HG03103 (cell line): ENCODE data around the gene CDCA7.
"Not testable (repeated sequence)": the region's sequence is repeated elsewhere in the genome, so short reads cannot be mapped to it uniquely, and the experiment has no call there.

Source experiments
- ATAC-seq: cut with Tn5 transposase; IDR thresholded peaks from one replicate; pipeline ENCODE4 v1.9.1; 2021; ENCODE audit warnings: low read depth; ENCODE audit not compliant: unreplicated experiment

The CDCA7 gene

DNA sequence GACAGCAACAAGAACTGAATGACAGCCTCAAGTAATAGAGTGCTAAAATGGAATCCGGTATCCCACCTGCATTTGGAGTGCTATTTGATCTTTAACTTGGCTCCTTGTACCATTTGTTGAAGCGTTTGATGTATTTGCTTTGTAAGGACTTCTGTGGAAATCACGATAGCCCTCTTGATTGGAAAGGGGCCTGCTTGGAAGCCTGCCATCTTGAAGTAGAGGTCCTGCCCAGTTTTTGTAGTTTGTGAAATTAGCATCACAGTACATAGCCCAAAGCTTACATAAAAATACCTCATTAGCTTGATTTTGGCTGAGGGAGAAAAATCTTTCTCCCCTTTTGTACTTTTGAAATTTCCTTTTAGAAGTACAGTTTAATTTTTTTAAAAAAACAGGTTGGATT, 2.7 kb downstream of the CDCA7 start:
- ATAC-seq, result no peak

- no peak for ATAC-seq
Observed at GRCh38 chr2:173358616-173359015, 3.9 kb downstream of the CDCA7 start.

DNA sequence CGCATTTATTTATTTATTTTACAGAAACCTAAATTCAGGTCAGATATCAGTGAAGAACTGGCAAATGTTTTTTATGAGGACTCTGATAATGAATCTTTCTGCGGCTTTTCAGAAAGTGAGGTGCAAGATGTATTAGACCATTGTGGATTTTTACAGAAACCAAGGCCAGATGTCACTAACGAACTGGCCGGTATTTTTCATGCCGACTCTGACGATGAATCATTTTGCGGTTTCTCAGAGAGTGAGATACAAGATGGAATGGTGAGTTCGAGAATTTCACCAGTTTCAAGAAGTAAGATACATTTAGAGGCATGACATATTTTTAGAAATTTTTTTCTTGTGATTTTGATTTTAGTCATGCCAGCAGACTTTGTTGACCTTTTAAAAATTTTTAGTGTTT, 4.6 kb downstream of the CDCA7 start:
- ATAC-seq, result no peak

- ATAC-seq, result no peak
Observed at GRCh38 chr2:173370198-173370597, 15.5 kb downstream of the CDCA7 start.

GRCh38 chr2:173371023-173371422, 16.4 kb downstream of the CDCA7 start:
- no peak for ATAC-seq

- no peak for ATAC-seq
Observed at GRCh38 chr2:173373290-173373689, 18.6 kb downstream of the CDCA7 start.

- ATAC-seq, result no peak
Observed at GRCh38 chr2:173374634-173375033, 20.0 kb downstream of the CDCA7 start.

- ATAC-seq, result not testable (repeated sequence)
Observed at GRCh38 chr2:173385534-173385933, 30.9 kb downstream of the CDCA7 start.

GRCh38 chr2:173386021-173386737, 31.5 kb downstream of the CDCA7 start:
- ATAC-seq, result no peak

GRCh38 chr2:173386738-173387065, 32.0 kb downstream of the CDCA7 start:
- ATAC-seq, result no peak

DNA sequence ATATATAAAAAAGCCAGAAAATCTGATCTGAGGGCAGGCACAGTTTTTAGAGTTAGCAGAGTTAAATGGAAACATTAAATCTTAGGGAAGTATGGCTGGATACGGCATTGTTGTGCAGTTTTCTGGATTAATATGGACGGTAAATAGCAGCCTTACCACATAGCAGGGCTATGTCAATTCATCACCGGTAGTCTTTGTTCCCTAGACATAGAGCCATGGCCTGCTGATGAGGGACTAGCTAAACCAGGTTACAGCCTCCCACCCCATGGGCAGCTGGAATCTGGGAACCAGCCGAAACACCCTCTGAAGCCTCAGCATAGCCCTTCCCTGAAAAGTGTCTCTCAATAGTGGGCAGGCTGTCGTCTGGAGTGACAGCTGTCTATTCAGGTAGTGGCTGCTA, 32.4 kb downstream of the CDCA7 start:
- no peak for ATAC-seq

DNA sequence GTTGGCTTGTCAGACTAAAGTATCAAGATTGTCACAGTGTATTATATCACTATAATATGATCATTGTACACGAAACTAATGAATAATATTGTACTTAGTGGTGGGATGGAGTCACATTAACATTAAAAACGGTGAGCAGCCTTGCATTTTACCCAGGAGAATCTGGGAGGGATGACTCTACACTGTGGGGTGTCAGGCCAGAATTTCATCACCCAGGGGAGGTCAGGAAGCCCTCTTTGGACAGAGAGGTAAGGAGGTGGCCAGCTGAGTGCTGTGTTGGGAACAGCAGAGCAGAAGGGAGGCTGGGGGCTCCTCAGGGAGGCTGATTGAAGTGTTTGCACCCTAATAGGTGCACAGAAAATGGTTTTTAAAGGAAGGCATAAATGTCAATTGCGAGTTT, 33.0 kb downstream of the CDCA7 start:
- no peak for ATAC-seq

GRCh38 chr2:173388795-173389194, 34.1 kb downstream of the CDCA7 start:
- ATAC-seq, result no peak

DNA sequence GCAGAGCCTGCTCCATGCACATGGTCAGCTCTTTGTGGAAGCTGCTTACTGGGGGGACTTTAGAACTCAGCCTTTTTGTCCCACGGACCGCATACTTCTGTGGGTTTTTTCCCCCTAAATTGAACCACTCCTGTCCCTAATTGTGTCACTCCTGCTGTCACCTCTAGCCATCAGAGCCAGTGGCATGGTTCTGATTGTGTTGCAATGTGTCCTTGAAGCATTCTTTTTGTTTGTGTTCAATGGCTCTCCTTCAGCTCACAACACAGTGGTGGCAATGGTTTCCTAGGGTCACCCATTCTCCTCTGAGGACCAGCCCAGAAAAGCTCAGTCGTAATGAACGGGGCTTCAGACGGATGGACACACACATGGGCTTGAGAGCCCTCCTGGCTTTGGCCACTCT, 35.4 kb downstream of the CDCA7 start:
- ATAC-seq, result no peak

DNA sequence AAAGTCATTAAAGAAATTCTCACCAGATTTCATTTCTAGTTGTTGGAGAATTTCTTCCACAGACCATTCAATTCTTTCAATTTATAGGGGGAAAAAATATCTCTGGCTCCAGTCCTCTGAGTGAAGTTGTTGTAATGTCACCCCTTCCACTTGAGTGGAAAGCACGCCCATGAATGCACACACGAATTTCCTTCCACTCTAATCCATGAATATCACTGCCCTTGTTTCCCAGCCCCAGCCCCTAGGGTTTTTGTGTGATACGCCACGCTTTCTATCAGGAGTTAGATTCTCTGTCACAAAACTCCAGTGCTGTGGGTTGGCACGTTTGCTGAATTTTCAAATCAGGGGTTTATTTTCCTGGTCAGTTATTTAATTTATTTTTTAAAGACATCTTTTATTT, 38.1 kb downstream of the CDCA7 start:
- no peak for ATAC-seq

DNA sequence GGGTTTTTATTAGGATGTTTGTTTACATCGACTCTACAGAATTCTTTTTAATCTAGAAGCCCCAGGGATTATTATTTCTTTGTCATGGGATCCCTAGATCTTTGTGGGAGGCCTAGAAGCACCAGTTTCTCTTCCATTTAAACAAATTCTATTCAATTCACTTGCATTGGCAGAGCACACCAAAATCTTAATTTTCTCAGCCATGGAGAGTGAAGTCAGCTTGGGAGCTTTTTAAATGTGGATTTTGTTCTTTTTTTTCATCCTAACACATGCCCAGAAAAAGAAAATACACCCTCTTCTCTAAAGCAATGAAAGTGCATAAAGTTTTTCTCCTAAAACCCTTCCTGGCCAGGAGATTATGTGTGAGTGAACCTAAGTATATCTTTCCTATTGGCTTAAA, 38.5 kb downstream of the CDCA7 start:
- no peak for ATAC-seq

GRCh38 chr2:173393636-173394035, 39.0 kb downstream of the CDCA7 start:
- ATAC-seq, result no peak

- no peak for ATAC-seq
Observed at GRCh38 chr2:173394091-173394974, 39.7 kb downstream of the CDCA7 start.

GRCh38 chr2:173395567-173396351, 41.1 kb downstream of the CDCA7 start:
- ATAC-seq, result no peak

GRCh38 chr2:173397539-173397938, 42.9 kb downstream of the CDCA7 start:
- ATAC-seq, result no peak

DNA sequence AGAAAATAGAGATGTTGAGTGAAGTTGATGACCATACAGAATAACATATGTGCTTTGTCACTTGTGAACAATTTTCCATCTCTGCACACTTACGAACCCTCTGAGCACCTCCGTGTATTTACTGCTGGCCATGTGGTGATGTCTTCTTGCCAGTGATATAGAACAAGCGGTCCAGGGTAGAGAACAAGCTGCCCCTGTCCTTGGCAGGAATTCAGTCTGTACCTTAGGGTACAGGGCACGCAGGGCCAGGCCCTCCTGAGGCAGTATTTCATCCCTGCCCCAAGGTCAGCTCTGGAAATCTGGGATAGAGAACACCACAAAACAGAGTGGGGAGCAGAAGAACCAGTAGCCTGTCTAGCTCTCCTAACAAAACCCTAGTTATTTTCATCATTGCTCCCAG, 44.6 kb downstream of the CDCA7 start:
- ATAC-seq, result no peak
